ENCODE data around the gene NUDCD2. TPM values are rescaled to one million over a fixed set of nuclear protein-coding genes. Genes with fewer than 3 reads are reported as not detected.
A peak's percentile ranks its signal among the peaks of the same experiment; 100 is the strongest.

Gene NUDCD2
- total and polyA plus RNA-seq, 9 of the 15 experiments (the other 6 are each of a cell fraction or from before 2014, with no cell fraction given), result 14.6 to 76.9 (median 32.5) TPM

DNA sequence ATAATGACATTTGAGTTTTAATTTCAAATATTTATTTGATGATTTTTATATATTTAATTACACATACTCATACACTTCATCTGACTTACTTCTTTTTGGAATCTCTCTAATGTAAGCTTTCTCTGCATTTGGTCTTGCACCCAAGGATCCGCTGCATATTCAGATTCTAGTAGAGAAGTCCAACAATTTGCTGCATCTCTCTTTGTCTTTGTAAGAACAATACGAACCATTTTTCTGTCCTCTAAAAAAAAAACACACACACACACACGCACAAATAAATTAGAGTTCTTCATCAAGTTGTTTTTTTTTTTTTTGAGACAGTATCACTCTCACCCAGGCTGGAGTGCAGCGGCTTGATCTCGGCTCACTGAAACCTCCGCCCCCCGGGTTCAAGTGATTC lies 3.1 kb downstream of the NUDCD2 start:
- intact Hi-C loops (cut with micrococcal nuclease) (no loop called here), in situ Hi-C loops (cut with MboI) (no loop called here)
- Histone ChIP-seq H3K9me1 (ENCODE audit: control insufficient read depth, insufficient read depth, low read length) (no peaks in the 10 kb centered on the region), H3K9ac (ENCODE audit: insufficient read depth in 1 of 2, low read depth in 2 of 2, low read length in 2 of 2) (peak overlapping the region; percentile 71 to 99; a peak in 3 of 4 replicates), H4K20me1 (replicated peaks; ENCODE audit: control insufficient read depth, insufficient read depth, low read length) (no peaks in the 10 kb centered on the region), H3K4me2 (ENCODE audit: insufficient read depth, low read length) (peak overlapping the region; percentile 39), H2AFZ (ENCODE audit: low read depth, low read length) (no peak overlapping the region), H3K27me3 (ENCODE audit: control insufficient read depth in 2 of 2, insufficient read depth in 2 of 2, low read length in 2 of 2) (no peaks in the 10 kb centered on the region), H3K36me3 (ENCODE audit: control insufficient read depth, insufficient read depth, low read length) (peaks cover 43% of the 10 kb centered on the region), H3K79me2 (ENCODE audit: control insufficient read depth, insufficient read depth, low read length) (peaks cover 65% of the 10 kb centered on the region), H3K27ac (ENCODE audit: extremely low read depth, low read depth, low read length) (peak overlapping the region; percentile 100; the same call in 1 of the 3 replicates), H3K4me3 (peak overlapping the region; percentile 70), H3K4me1 (replicated peaks in 1 of 2; ENCODE audit: control insufficient read depth in 2 of 2, insufficient read depth in 2 of 2, low read length in 2 of 2) (peaks cover 0 to 5% of the 10 kb centered on the region in 2 experiments; a peak in 2 of 5 replicates), H3K9me3 (replicated peaks; ENCODE audit: control insufficient read depth, insufficient read depth, low read depth, low read length) (no peaks in the 10 kb centered on the region)
- FAIRE-seq, result no peak
- POLR2A ChIA-PET, result interaction anchor here (6.9 kb wide), 1 partner anchor 15 kb away, joined by 126 read pairs; the partner anchor contains the start of gene CCNG1
- no peak for TF ChIP-seq SNRNP70 (optimal IDR thresholded peaks at IDR 0.05; ENCODE audit: low read depth, low read length)
- no peak for TF ChIP-seq NCOA4 (IDR thresholded peaks at IDR 0.05; ENCODE audit: partially characterized antibody)
- TF ChIP-seq KAT8 (IDR thresholded peaks at IDR 0.05; ENCODE audit: low read depth), result no peak
- peak; percentile 38; the same call in 1 of the 2 replicates for TF ChIP-seq ZNF384 (IDR thresholded peaks at IDR 0.05; ENCODE audit: low read depth, low read length)
- no peak for DNase-seq (ENCODE audit: extremely low read depth in 1 of 4, low spot score in 3 of 4)
- no peak for ATAC-seq
- BruUV-seq (replicated peaks), result no TSS peak
- 24% methylated on average over 7 of the region's 7 CpGs for WGBS (ENCODE audit: insufficient coverage, low coverage, missing lambda C conversion rate)
- CTCF ChIA-PET (ENCODE audit: low intra/inter-chr PET ratio), result no interaction called here

DNA sequence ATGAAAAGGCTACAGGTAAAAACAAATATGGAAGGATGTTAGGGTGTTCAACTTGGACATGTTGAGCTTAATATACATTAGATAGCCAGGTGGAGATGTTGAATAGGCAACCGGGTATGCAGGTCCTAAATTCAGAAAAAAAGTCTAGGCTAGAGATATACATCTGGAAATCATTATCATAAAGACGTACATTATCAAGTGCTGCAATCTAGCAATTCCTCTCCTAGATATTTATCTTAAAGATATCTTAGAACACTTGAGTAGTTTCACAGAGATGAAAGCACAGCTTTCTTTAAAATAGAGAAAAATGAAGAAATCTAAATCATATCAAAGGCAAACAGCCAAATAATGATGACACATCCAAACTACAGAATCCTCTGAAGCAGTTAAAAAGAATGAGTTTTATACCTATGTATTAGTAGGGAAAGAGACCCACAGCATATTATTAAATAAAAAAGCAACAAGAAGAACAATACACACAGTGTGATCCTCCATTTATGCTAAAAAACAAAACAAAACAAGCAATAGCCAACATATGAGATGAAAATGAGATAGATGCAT lies 3.8 kb downstream of the NUDCD2 start:
- ChIA-PET POLR2A (interaction anchor here (6.9 kb wide), 1 partner anchor 15 kb away, joined by 126 read pairs; the partner anchor contains the start of gene CCNG1), CTCF (ENCODE audit: low intra/inter-chr PET ratio) (no interaction called here)
- H4K20me1 ChIP-seq (replicated peaks; ENCODE audit: control insufficient read depth, insufficient read depth, low read length), result no peaks in the 10 kb centered on the region
- no peak overlapping the region for H3K27ac ChIP-seq (ENCODE audit: extremely low read depth, low read depth, low read length)
- in situ Hi-C loops (cut with MboI) (no loop called here), intact Hi-C loops (cut with micrococcal nuclease) (no loop called here)
- FAIRE-seq (no peak), ATAC-seq (no peak), DNase-seq (ENCODE audit: extremely low read depth in 1 of 4, low spot score in 3 of 4) (no peak)
- WGBS (ENCODE audit: insufficient coverage, low coverage, missing lambda C conversion rate), result 47% methylated on average over 2 of the region's 2 CpGs
- no TSS peak for BruUV-seq (replicated peaks)
- H3K4me1 ChIP-seq (replicated peaks in 1 of 2; ENCODE audit: control insufficient read depth in 2 of 2, insufficient read depth in 2 of 2, low read length in 2 of 2), result peaks cover 0 to 5% of the 10 kb centered on the region in 2 experiments; a peak in 1 of 5 replicates
- H3K27me3 ChIP-seq (ENCODE audit: control insufficient read depth in 2 of 2, insufficient read depth in 2 of 2, low read length in 2 of 2), result no peaks in the 10 kb centered on the region
- H3K9ac ChIP-seq (ENCODE audit: insufficient read depth in 1 of 2, low read depth in 2 of 2, low read length in 2 of 2), result no peak overlapping the region
- H3K4me3 ChIP-seq, result no peak overlapping the region
- H3K4me2 ChIP-seq (ENCODE audit: insufficient read depth, low read length), result no peak overlapping the region
- H3K79me2 ChIP-seq (ENCODE audit: control insufficient read depth, insufficient read depth, low read length), result peaks cover 59% of the 10 kb centered on the region
- H2AFZ ChIP-seq (ENCODE audit: low read depth, low read length), result no peak overlapping the region
- H3K9me1 ChIP-seq (ENCODE audit: control insufficient read depth, insufficient read depth, low read length), result no peaks in the 10 kb centered on the region
- peaks cover 46% of the 10 kb centered on the region for H3K36me3 ChIP-seq (ENCODE audit: control insufficient read depth, insufficient read depth, low read length)
- H3K9me3 ChIP-seq (replicated peaks; ENCODE audit: control insufficient read depth, insufficient read depth, low read depth, low read length), result no peaks in the 10 kb centered on the region
- TF ChIP-seq, protein P1, sequence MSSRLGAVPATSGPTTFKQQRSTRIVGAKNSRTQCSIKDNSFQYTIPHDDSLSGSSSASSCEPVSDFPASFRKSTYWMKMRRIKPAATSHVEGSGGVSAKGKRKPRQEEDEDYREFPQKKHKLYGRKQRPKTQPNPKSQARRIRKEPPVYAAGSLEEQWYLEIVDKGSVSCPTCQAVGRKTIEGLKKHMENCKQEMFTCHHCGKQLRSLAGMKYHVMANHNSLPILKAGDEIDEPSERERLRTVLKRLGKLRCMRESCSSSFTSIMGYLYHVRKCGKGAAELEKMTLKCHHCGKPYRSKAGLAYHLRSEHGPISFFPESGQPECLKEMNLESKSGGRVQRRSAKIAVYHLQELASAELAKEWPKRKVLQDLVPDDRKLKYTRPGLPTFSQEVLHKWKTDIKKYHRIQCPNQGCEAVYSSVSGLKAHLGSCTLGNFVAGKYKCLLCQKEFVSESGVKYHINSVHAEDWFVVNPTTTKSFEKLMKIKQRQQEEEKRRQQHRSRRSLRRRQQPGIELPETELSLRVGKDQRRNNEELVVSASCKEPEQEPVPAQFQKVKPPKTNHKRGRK (tag; IDR thresholded peaks at IDR 0.05), result peak; percentile 73; the same call in 1 of the 2 replicates
- TF ChIP-seq ZNF316 (IDR thresholded peaks at IDR 0.05) (peak; percentile 88), JUND (IDR thresholded peaks at IDR 0.05; ENCODE audit: borderline replicate concordance, low read depth, low read length) (no peak), JUND (tag; IDR thresholded peaks at IDR 0.05; ENCODE audit: borderline replicate concordance, low read depth, low read length) (no peak), MAFG (tag; conservative IDR thresholded peaks at IDR 0.05) (peak; percentile 39; the same call in 1 of the 2 replicates), C11orf30 (IDR thresholded peaks at IDR 0.05; ENCODE audit: low read depth) (peak; percentile 77), MTA2 (IDR thresholded peaks at IDR 0.05; ENCODE audit: low read depth) (no peak), NR2C2 (CRISPR knock-in tag; IDR thresholded peaks at IDR 0.05) (no peak), NR2C2 (tag; IDR thresholded peaks at IDR 0.05) (no peak)
- TF ChIP-seq, protein P2, sequence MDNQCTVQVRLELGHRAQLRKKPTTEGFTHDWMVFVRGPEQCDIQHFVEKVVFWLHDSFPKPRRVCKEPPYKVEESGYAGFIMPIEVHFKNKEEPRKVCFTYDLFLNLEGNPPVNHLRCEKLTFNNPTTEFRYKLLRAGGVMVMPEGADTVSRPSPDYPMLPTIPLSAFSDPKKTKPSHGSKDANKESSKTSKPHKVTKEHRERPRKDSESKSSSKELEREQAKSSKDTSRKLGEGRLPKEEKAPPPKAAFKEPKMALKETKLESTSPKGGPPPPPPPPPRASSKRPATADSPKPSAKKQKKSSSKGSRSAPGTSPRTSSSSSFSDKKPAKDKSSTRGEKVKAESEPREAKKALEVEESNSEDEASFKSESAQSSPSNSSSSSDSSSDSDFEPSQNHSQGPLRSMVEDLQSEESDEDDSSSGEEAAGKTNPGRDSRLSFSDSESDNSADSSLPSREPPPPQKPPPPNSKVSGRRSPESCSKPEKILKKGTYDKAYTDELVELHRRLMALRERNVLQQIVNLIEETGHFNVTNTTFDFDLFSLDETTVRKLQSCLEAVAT (IDR thresholded peaks at IDR 0.05), result 0 out of 4 replicates have a peak, but pooled peaks of 1 of the 2 experiments have one; percentile 14

All from K562 (cell line).